Panc1 (cell line): ENCODE measurements around the gene ABCC1.

Source experiments
- CTCF ChIP-seq: fragments of 450-650 bp; IDR thresholded peaks from 2 replicates; pipeline ENCODE4 v1.5.1; 2017; ENCODE audit warnings: mild to moderate bottlenecking
- POLR2AphosphoS5 ChIP-seq: IDR thresholded peaks from 2 replicates; pipeline ENCODE4 v1.6.1; 2012; ENCODE audit warnings: mild to moderate bottlenecking, low read depth, low read length, moderate library complexity
- TCF7L2 ChIP-seq: IDR thresholded peaks from 2 replicates; pipeline ENCODE4 v1.6.1; 2011; ENCODE audit warnings: mild to moderate bottlenecking, low read depth, low read length, inconsistent platforms

DNA sequence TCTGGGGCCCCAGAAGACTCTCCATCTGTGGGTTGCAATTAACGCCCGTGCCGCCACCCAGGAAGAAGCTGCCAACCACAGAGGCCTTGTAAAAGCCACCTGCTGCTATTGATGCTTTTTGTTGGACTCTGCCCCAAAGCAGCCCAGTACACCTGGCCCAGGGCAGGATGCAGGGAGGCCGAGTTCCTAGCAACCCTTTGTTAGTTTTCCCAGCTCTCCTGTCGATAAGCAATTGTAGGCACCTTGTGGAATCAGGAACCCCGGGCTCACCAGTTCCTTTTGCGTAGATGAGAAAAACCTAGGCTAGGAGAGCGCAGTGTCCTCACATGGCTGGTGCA lies 170.6 kb downstream of the ABCC1 start:
- TF ChIP-seq POLR2AphosphoS5 (no peak), CTCF (no peak), TCF7L2 (no peak)
